Astrocyte (in vitro differentiated cells and primary cell): ENCODE measurements around the gene SPINK14. TPM values are rescaled to one million over a fixed set of nuclear protein-coding genes. Genes with fewer than 3 reads are reported as not detected.

Experiments
- DNase-seq: peaks from one replicate; pipeline ENCODE4 v3.0.0-alpha.2; 2010; ENCODE audit warnings: low read depth
- FAIRE-seq: peaks from 2 replicates; lab custom pipeline; 2011; peaks lifted over from hg19 to GRCh38; lab: Jason Lieb, UNC
- H2AFZ ChIP-seq: 2 replicates; pipeline ENCODE4 v1.6.0; 2012; ENCODE audit warnings: low read depth, low read length, inconsistent platforms
- H3K27ac ChIP-seq: 2 replicates; pipeline ENCODE4 v1.5.1; 2011; ENCODE audit warnings: low read depth, low read length, inconsistent platforms
- H3K27me3 ChIP-seq: 2 replicates; pipeline ENCODE4 v1.6.0; 2011; ENCODE audit warnings: low read length, inconsistent platforms; ENCODE audit not compliant: insufficient read depth
- H3K36me3 ChIP-seq: 2 replicates; pipeline ENCODE4 v1.5.1; 2011; ENCODE audit warnings: low read length, inconsistent platforms; ENCODE audit not compliant: insufficient read depth
- H3K4me1 ChIP-seq: 2 replicates; pipeline ENCODE4 v1.5.1; 2011; ENCODE audit warnings: low read length, inconsistent platforms; ENCODE audit not compliant: insufficient read depth
- H3K4me2 ChIP-seq: 2 replicates; pipeline ENCODE4 v1.6.0; 2012; ENCODE audit warnings: low read length, inconsistent platforms
- H3K4me3 ChIP-seq: 2 replicates; pipeline ENCODE4 v1.5.1; 2011; ENCODE audit warnings: low read depth, mild to moderate bottlenecking, low read length, inconsistent platforms; ENCODE audit not compliant: insufficient read depth
- H3K79me2 ChIP-seq: 2 replicates; pipeline ENCODE4 v1.6.0; 2012; ENCODE audit warnings: mild to moderate bottlenecking, low read length, inconsistent platforms; ENCODE audit not compliant: insufficient read depth
- H3K9ac ChIP-seq: 2 replicates; pipeline ENCODE4 v1.6.0; 2012; ENCODE audit warnings: mild to moderate bottlenecking, low read length, inconsistent platforms
- H3K9me3 ChIP-seq: 2 replicates; pipeline ENCODE4 v1.5.1; 2012; ENCODE audit warnings: low read depth, mild to moderate bottlenecking, low read length, inconsistent platforms; ENCODE audit not compliant: insufficient read depth
- H4K20me1 ChIP-seq: 2 replicates; pipeline ENCODE4 v1.6.0; 2012; ENCODE audit warnings: low read length, inconsistent platforms; ENCODE audit not compliant: insufficient read depth
- H3K27ac Mint-ChIP-seq: one replicate; pipeline ENCODE4 v1.8.0; 2021; ENCODE audit warnings: mild to moderate bottlenecking, mixed read lengths; ENCODE audit not compliant: unreplicated experiment
- H3K27me3 Mint-ChIP-seq: one replicate; pipeline ENCODE4 v1.8.0; 2021; ENCODE audit warnings: low read depth, mixed read lengths; ENCODE audit not compliant: unreplicated experiment
- H3K36me3 Mint-ChIP-seq: one replicate; pipeline ENCODE4 v1.8.0; 2021; ENCODE audit warnings: low read depth, mixed read lengths; ENCODE audit not compliant: unreplicated experiment
- H3K4me1 Mint-ChIP-seq: one replicate; pipeline ENCODE4 v1.8.0; 2021; ENCODE audit warnings: low read depth, mixed read lengths; ENCODE audit not compliant: unreplicated experiment
- H3K4me3 Mint-ChIP-seq: one replicate; pipeline ENCODE4 v1.8.0; 2021; ENCODE audit warnings: mild to moderate bottlenecking, moderate library complexity, mixed read lengths; ENCODE audit not compliant: unreplicated experiment
- H3K9me3 Mint-ChIP-seq: one replicate; pipeline ENCODE4 v1.8.0; 2021; ENCODE audit warnings: mild to moderate bottlenecking, mixed read lengths; ENCODE audit not compliant: unreplicated experiment
- EZH2 ChIP-seq: IDR thresholded peaks from 2 replicates; pipeline ENCODE4 v1.6.1; 2012; ENCODE audit warnings: mild to moderate bottlenecking, low read length, inconsistent platforms; ENCODE audit not compliant: insufficient read depth
- total RNA-seq: library from RNA; stranded (reverse); gene quantifications from 2 replicates; pipeline ENCODE4 v1.2.1, GENCODE V29; 2021
- TF ChIP-seq, protein P1 (sequence below): IDR thresholded peaks from 2 replicates; pipeline ENCODE4 v1.5.1; 2011; ENCODE audit warnings: low read depth, mild to moderate bottlenecking, inconsistent platforms, low read length, moderate library complexity; ENCODE audit not compliant: insufficient read depth

The SPINK14 gene
- total RNA-seq, 1 donor from 2014 or later: not detected

DNA sequence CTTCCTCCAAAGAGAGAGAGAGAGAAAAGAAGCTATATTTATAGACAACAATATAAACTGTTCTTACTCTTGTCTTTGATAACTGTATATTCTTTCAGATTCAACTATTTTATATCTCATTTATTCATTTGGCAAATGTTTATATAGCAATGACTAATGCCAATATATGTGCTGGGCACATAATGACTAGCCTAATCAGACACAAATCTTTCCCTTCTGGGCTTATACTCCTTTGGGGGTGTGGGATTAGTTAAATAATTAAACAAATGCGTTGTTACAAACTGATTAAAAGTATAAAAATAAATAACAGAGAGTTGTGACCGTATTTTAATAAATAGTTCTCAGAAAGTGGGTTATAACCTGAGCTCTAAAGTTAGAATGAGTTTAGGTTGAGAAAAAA lies 4.0 kb downstream of the SPINK14 start:
- no peaks in the 10 kb centered on the region for H3K4me1 ChIP-seq
- H3K9me3 Mint-ChIP-seq: no peaks in the 10 kb centered on the region
- TF ChIP-seq, protein P1, sequence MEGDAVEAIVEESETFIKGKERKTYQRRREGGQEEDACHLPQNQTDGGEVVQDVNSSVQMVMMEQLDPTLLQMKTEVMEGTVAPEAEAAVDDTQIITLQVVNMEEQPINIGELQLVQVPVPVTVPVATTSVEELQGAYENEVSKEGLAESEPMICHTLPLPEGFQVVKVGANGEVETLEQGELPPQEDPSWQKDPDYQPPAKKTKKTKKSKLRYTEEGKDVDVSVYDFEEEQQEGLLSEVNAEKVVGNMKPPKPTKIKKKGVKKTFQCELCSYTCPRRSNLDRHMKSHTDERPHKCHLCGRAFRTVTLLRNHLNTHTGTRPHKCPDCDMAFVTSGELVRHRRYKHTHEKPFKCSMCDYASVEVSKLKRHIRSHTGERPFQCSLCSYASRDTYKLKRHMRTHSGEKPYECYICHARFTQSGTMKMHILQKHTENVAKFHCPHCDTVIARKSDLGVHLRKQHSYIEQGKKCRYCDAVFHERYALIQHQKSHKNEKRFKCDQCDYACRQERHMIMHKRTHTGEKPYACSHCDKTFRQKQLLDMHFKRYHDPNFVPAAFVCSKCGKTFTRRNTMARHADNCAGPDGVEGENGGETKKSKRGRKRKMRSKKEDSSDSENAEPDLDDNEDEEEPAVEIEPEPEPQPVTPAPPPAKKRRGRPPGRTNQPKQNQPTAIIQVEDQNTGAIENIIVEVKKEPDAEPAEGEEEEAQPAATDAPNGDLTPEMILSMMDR: no peak
- no peak for TF ChIP-seq EZH2

DNA sequence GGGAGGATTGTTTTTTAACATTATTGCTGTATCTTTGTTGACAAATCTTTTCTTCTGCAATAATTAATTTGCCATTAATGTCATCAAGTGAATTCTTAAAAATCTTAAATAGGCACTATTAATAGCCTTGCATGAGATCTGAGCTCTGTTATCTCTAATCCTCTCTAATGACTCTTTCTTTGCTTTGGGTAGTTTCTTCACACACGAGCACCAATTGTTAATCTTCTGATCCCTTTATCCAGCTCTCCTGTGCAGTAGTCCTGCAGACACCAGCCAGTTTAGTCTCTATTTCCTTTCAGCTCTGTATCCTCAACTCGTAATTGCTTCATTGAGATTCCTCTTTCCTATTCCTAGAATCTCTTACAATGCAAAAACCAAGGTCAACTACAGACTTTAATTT lies 8.1 kb downstream of the SPINK14 start:
- H3K4me1 ChIP-seq: no peaks in the 10 kb centered on the region
- no peak for TF ChIP-seq EZH2
- TF ChIP-seq, protein P1: no peak
- no peaks in the 10 kb centered on the region for H3K9me3 ChIP-seq
- no peak for FAIRE-seq
- Mint-ChIP-seq H3K4me3 (no peak overlapping the region), H3K27me3 (no peaks in the 10 kb centered on the region), H3K27ac (no peak overlapping the region), H3K36me3 (no peaks in the 10 kb centered on the region), H3K9me3 (no peaks in the 10 kb centered on the region), H3K4me1 (no peaks in the 10 kb centered on the region)
- no peak for DNase-seq
- H3K9ac ChIP-seq: no peak overlapping the region
- no peaks in the 10 kb centered on the region for H3K36me3 ChIP-seq
- no peaks in the 10 kb centered on the region for H4K20me1 ChIP-seq
- no peak overlapping the region for H3K4me2 ChIP-seq
- no peak overlapping the region for H2AFZ ChIP-seq
- H3K4me3 ChIP-seq: no peak overlapping the region
- H3K27ac ChIP-seq: no peak overlapping the region
- H3K79me2 ChIP-seq: no peaks in the 10 kb centered on the region
- peaks cover 3% of the 10 kb centered on the region for H3K27me3 ChIP-seq

More for the DNA sequence above, 4.0 kb downstream of the SPINK14 start:
- Mint-ChIP-seq H3K4me1 (no peaks in the 10 kb centered on the region), H3K27me3 (no peaks in the 10 kb centered on the region), H3K27ac (no peak overlapping the region), H3K4me3 (no peak overlapping the region), H3K36me3 (no peaks in the 10 kb centered on the region)
- no peak for FAIRE-seq
- no peaks in the 10 kb centered on the region for H3K36me3 ChIP-seq
- H3K27me3 ChIP-seq: peaks cover 3% of the 10 kb centered on the region
- no peak overlapping the region for H2AFZ ChIP-seq
- no peak overlapping the region for H3K9ac ChIP-seq
- H3K79me2 ChIP-seq: no peaks in the 10 kb centered on the region
- no peaks in the 10 kb centered on the region for H4K20me1 ChIP-seq
- no peaks in the 10 kb centered on the region for H3K9me3 ChIP-seq
- no peak overlapping the region for H3K4me3 ChIP-seq
- no peak overlapping the region for H3K4me2 ChIP-seq
- no peak for DNase-seq
- no peak overlapping the region for H3K27ac ChIP-seq

DNA sequence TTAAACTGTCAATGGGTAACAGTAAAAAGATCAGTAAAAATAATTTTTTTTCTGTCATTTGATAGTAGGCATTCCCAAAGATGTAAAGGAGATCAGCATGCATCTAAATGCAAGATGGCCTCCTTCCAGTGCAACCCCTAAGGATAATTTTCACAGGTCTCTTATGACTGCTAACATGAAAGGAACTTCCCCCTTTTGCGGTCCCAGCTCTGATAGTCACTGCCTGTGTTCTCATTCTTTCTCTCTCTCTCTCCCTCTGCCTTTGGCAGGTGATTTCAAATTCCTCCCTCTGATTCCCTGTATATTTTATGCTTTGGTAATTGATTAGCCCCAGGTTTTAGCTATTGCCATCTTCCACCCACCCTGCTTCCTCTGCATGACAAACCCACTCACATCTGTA lies 8.9 kb downstream of the SPINK14 start:
- no peak for FAIRE-seq
- H3K27me3 Mint-ChIP-seq: no peaks in the 10 kb centered on the region
- no peak for TF ChIP-seq EZH2
- TF ChIP-seq, protein P1: no peak

More for the DNA sequence above, 8.9 kb downstream of the SPINK14 start:
- no peaks in the 10 kb centered on the region for H3K9me3 Mint-ChIP-seq
- H3K4me3 Mint-ChIP-seq: no peak overlapping the region
- H3K4me2 ChIP-seq: no peak overlapping the region
- no peaks in the 10 kb centered on the region for H3K9me3 ChIP-seq
- no peak overlapping the region for H3K4me3 ChIP-seq
- no peak overlapping the region for H3K9ac ChIP-seq
- no peaks in the 10 kb centered on the region for H3K36me3 ChIP-seq
- no peaks in the 10 kb centered on the region for H3K4me1 ChIP-seq
- no peaks in the 10 kb centered on the region for H3K79me2 ChIP-seq
- no peak overlapping the region for H2AFZ ChIP-seq
- no peaks in the 10 kb centered on the region for H4K20me1 ChIP-seq
- H3K36me3 Mint-ChIP-seq: no peaks in the 10 kb centered on the region
- DNase-seq: no peak
- peaks cover 3% of the 10 kb centered on the region for H3K27me3 ChIP-seq
- no peak overlapping the region for H3K27ac ChIP-seq
- H3K27ac Mint-ChIP-seq: no peak overlapping the region
- no peaks in the 10 kb centered on the region for H3K4me1 Mint-ChIP-seq
